Gastrocnemius medialis (tissue), 4 donors: ENCODE results near the gene CALML5. TPM values are rescaled to one million over a fixed set of nuclear protein-coding genes. Genes with fewer than 3 reads are reported as not detected.

Experiments used
- ATAC-seq, 2 donors: fragments of 150-250 bp; one replicate each; pipeline ENCODE4 v1.9.1; 2016
- DNase-seq, 2 donors: peaks; one replicate each; pipeline ENCODE4 v3.0.0-alpha.2; 2019
- H3K27ac ChIP-seq, 4 donors: fragments of 200-600 bp; sonication (generic); 1 replicate in 1 of 4; 2 replicates in 3 of 4; pipeline ENCODE4 v1.5.1; 2016 to 2018; ENCODE audit warnings: mild to moderate bottlenecking in 2 of 4, moderate library complexity in 1 of 4
- H3K27me3 ChIP-seq, 3 donors: fragments of 200-600 bp; sonication (generic) in 2 of 3; 1 replicate in 1 of 3; 2 replicates in 2 of 3; pipeline versions ENCODE4 v1.5.1 to v1.6.0; 2016 to 2019; ENCODE audit warnings: mild to moderate bottlenecking in 1 of 3, moderate library complexity in 1 of 3
- H3K36me3 ChIP-seq, 2 donors: fragments of 200-600 bp; sonication (generic) in 1 of 2; one replicate each; pipeline ENCODE4 v1.5.1; 2017 to 2018
- H3K4me1 ChIP-seq, 2 donors: fragments of 200-600 bp; sonication (generic) in 1 of 2; one replicate each; pipeline ENCODE4 v1.5.1; 2016 to 2017; ENCODE audit warnings: mild to moderate bottlenecking in 2 of 2
- H3K4me3 ChIP-seq, 4 donors: fragments of 200-600 bp; sonication (generic) in 3 of 4; 1 replicate in 1 of 4; 2 replicates in 3 of 4; pipeline ENCODE4 v1.5.1; 2016 to 2019; ENCODE audit warnings: mild to moderate bottlenecking in 2 of 4
- H3K9me3 ChIP-seq, 3 donors: fragments of 200-600 bp; sonication (generic) in 2 of 3; 1 replicate in 1 of 3; 2 replicates in 2 of 3; pipeline ENCODE4 v1.5.1; 2016 to 2019
- POLR2A ChIP-seq, 2 donors: fragments of 450-650 bp; IDR thresholded peaks; one replicate each; pipeline ENCODE4 v1.6.1; 2017; ENCODE audit warnings: antibody characterized with exemption in 2 of 2, mild to moderate bottlenecking in 2 of 2, moderate library complexity in 2 of 2
- in situ Hi-C, 4 donors: fragments of 200-750 bp; cut with MboI; loops; one replicate each; pipeline versions ENCODE4 v1.15.0 to v1.8.0; 2017; ENCODE audit warnings: low sequenced_read_pairs in 4 of 4
- intact Hi-C: fragments of 100-400 bp; cut with DNase I; formaldehyde crosslinking; loops from one replicate; pipeline ENCODE4 v1.15.1; 2023; ENCODE audit warnings: low total_unique reads
- total RNA-seq, 4 donors: library from RNA; depleted of rRNA; stranded (reverse); fragments of >200 nt; gene quantifications; one replicate each; pipeline versions ENCODE4 v1.1.0 to v1.2.3, GENCODE V29; 2016
- TF ChIP-seq, protein P1 (sequence below), 5 experiments: fragments of 450-650 bp in 3 of 5; fragments of 200-600 bp in 2 of 5; sonication (generic) in 2 of 5; IDR thresholded peaks in 4 of 5; conservative IDR thresholded peaks in 1 of 5; 1 replicate in 4 of 5; 2 replicates in 1 of 5; pipeline ENCODE4 v1.5.1; 2016 to 2019; ENCODE audit warnings: antibody characterized with exemption in 5 of 5, mild to moderate bottlenecking in 3 of 5, moderate library complexity in 3 of 5

The CALML5 gene
- total RNA-seq, 4 donors from 2014 or later: not detected

DNA sequence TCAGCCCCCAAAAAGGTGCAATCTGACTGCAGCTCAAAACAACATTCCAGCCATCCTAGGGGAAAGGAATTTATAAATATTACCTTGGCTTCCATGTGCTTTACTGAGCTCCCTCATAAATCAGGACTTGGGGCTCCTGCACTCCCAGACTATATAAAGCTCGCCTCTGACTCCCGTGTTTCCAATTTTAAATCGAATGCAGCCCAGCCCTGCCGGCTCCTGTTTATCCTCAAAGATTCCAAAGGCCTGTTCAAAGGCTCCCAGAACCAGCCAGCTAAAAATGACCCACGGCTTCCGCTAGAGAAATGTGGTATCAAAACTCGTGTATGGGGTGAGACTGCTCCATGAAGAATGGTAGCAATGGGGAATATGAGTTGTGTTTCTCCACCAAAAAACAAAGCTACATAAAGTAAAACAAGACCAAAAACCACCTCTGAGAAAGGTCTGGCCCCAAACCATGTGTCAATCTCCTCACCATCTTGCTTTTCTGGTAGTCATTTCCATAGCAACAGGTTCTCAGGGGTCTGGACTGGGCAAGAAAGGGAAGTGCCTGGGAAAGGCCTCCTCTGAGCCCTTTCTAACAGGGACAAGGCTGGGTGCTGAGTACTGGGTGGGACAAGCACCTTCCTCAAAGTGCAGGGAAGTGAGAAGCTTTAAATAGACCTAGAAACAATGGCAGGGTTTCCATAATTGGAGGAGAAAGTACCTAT is 30.5 kb upstream of the CALML5 start:
- intact Hi-C loops: loop anchor here (5.0 to 10.0 kb wide), 2 partner anchors 85 to 92 kb away; no protein-coding TSS in a partner anchor

DNA sequence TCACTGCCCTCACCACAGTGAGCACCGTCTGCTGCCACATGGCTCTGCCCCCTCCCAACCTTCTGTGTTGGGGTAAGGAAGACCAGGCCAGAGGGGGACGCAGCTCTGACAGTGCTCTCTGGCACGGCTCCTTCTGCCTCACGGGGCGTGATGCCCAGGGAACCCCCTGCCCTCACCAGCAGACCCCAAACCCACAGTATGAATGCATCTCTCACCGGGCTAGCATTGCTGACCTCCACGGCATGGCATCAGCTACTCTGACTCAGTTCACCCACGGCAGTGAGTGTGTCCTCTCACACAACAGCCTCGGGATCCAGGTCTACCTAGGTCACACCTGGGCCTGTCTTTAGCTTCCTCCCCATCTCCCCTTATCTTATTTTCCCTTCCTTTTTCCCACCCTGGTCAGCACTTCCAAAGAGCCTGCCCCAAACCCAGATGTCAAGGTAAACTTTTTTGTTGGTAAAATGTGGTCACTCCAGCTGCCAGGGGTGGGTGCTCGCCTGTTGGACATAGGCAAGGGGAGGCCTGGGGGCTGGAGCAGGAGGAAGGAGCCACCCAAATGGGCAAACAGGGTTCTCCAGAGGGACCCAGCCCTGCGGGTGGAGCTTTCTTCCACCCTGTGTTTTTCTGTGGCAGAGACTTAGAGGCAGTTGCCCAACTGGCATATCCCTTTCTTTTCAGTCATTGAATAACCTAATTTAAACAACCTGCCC is 29.8 kb upstream of the CALML5 start:
- H3K27me3 ChIP-seq: no peaks in the 10 kb centered on the region
- ATAC-seq (no peak), DNase-seq (no peak)
- no peaks in the 10 kb centered on the region for H3K9me3 ChIP-seq
- H3K36me3 ChIP-seq: no peaks in the 10 kb centered on the region
- no peak for TF ChIP-seq POLR2A (IDR thresholded peaks at IDR 0.05)
- TF ChIP-seq, protein P1, sequence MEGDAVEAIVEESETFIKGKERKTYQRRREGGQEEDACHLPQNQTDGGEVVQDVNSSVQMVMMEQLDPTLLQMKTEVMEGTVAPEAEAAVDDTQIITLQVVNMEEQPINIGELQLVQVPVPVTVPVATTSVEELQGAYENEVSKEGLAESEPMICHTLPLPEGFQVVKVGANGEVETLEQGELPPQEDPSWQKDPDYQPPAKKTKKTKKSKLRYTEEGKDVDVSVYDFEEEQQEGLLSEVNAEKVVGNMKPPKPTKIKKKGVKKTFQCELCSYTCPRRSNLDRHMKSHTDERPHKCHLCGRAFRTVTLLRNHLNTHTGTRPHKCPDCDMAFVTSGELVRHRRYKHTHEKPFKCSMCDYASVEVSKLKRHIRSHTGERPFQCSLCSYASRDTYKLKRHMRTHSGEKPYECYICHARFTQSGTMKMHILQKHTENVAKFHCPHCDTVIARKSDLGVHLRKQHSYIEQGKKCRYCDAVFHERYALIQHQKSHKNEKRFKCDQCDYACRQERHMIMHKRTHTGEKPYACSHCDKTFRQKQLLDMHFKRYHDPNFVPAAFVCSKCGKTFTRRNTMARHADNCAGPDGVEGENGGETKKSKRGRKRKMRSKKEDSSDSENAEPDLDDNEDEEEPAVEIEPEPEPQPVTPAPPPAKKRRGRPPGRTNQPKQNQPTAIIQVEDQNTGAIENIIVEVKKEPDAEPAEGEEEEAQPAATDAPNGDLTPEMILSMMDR (IDR thresholded peaks at IDR 0.05 in 4 of 5, conservative IDR thresholded peaks at IDR 0.05 in 1 of 5): no peak
- H3K4me3 ChIP-seq: no peak overlapping the region
- no peak overlapping the region for H3K27ac ChIP-seq
- peaks cover 4 to 16% of the 10 kb centered on the region in 2 donors for H3K4me1 ChIP-seq
- intact Hi-C loops (no loop called here), in situ Hi-C loops (no loop called here)

More for the DNA sequence above, 30.5 kb upstream of the CALML5 start:
- Histone ChIP-seq H3K27me3 (no peaks in the 10 kb centered on the region), H3K36me3 (no peaks in the 10 kb centered on the region), H3K9me3 (no peaks in the 10 kb centered on the region), H3K27ac (no peak overlapping the region), H3K4me3 (no peak overlapping the region), H3K4me1 (peaks cover 4 to 16% of the 10 kb centered on the region in 2 donors)
- no peak for ATAC-seq
- no peak for DNase-seq
- TF ChIP-seq POLR2A (IDR thresholded peaks at IDR 0.05): no peak
- TF ChIP-seq, protein P1 (IDR thresholded peaks at IDR 0.05 in 4 of 5, conservative IDR thresholded peaks at IDR 0.05 in 1 of 5): no peak
- in situ Hi-C loops: loop anchor here in 1 of 4 donors (10.0 kb wide), 1 partner anchor 95 kb away; no protein-coding TSS in a partner anchor

DNA sequence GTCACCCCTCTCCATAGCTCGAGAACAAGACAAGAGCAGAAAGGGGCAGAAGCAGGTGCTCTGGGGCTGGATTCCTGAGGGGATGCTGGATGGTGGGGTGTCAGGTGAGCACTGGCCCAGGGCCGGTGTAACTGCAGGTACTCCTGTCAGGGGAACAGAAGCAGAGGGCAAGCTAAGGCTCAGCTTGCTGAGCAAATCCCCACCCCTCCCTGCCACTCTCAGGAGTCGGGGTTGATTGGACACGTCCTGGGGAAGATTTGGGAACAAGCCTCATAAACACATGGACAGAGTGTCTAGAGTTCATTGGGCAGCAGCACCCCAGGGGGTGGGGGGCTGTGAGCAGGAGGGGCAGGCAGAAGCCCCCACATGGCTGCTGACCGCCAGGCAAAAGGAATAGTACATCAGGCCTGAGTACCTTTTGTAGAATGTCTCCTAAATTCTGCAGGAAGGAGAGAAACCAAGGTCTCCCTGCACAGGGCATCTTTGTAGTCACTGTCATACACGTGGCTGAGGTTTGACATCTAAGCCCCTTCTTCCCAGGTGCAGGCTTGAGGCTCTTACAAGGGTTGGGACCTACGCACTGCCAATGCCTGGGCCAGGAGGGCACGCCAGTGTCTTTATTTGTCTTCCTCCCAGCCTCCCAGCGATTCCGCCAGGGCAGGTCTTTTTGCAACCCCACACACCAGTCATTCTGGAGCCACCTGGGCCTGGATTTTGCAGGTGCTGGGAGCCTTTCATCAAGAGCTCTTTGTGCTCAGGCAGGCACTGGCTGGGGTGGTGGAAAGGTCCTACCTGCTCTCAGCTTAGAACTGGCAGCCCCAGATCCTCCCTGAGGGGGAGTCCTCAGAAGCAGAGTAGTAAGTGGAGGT is 28.2 kb upstream of the CALML5 start:
- Histone ChIP-seq H3K4me1 (peaks cover 2 to 12% of the 10 kb centered on the region in 2 donors), H3K4me3 (no peak overlapping the region), H3K9me3 (no peaks in the 10 kb centered on the region), H3K36me3 (no peaks in the 10 kb centered on the region), H3K27me3 (no peaks in the 10 kb centered on the region), H3K27ac (no peak overlapping the region)
- ATAC-seq (no peak), DNase-seq (no peak)
- intact Hi-C loops: no loop called here
- TF ChIP-seq, protein P1 (IDR thresholded peaks at IDR 0.05 in 4 of 5, conservative IDR thresholded peaks at IDR 0.05 in 1 of 5): no peak
- TF ChIP-seq POLR2A (IDR thresholded peaks at IDR 0.05): no peak
- in situ Hi-C loops: no loop called here

DNA sequence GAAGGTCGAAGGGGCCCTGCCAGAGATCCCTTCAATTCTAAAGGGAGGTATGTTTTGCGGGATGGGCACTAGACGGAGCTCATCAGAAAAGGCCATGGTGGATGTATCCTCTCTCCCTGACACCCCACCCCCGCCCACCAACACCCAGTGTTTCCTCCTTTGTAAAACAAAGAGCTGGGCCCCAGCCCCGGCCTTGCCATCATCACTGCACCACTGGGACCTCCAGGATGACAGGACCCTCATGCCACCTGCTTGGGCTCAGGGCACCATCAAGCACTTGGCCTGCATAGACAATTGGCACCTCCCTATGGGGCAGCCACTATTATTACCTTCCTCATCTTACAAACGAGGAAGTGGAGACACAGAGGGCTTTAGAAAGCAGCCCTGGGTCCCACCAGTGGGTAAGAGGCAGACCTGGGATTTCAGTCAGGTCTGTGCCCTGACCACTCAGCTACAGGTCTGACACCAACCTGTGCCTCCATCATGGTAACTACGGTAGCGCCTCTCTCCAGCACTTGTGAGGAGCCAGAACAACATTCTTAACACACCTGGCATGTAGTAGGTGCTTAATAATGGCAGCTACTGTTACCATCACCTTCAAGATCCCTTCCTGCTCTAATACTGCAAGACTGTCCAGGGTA is 27.4 kb upstream of the CALML5 start:
- no peak for DNase-seq
- TF ChIP-seq, protein P1 (IDR thresholded peaks at IDR 0.05 in 4 of 5, conservative IDR thresholded peaks at IDR 0.05 in 1 of 5): no peak
- no peak for TF ChIP-seq POLR2A (IDR thresholded peaks at IDR 0.05)
- Histone ChIP-seq H3K36me3 (no peaks in the 10 kb centered on the region), H3K27me3 (no peaks in the 10 kb centered on the region), H3K4me3 (no peak overlapping the region), H3K9me3 (no peaks in the 10 kb centered on the region), H3K4me1 (peaks cover 0 to 11% of the 10 kb centered on the region in 2 donors), H3K27ac (no peak overlapping the region)
- intact Hi-C loops: no loop called here
- in situ Hi-C loops: no loop called here
- no peak for ATAC-seq
